HG02571 (cell line): ENCODE results near the gene CHST15.

Experiments
- ATAC-seq: cut with Tn5 transposase; IDR thresholded peaks from one replicate; pipeline ENCODE4 v1.9.1; 2021; ENCODE audit warnings: mild to moderate bottlenecking, moderate library complexity; ENCODE audit not compliant: unreplicated experiment

The CHST15 gene

GRCh38 chr10:124083047-124083739, 10.2 kb downstream of the CHST15 start:
- ATAC-seq = no peak

DNA sequence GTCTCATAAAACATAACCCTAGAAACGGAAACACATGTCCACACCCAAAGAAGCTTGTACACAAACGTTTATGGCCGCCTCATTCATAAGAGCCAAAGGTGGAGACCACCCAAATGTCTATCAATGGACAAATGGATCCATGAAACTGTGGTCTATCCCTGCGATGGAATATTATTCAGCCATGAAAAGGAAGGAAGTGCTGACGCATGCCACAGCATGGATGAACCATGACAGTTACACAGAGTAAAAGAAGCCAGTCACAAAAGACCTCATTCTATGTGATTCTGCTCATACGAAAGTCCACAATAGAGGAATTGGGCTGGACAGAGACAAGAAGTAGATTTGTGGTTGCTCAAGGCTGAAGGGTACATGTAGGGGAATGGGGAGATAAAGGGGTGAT, 10.8 kb downstream of the CHST15 start:
- ATAC-seq = no peak

DNA sequence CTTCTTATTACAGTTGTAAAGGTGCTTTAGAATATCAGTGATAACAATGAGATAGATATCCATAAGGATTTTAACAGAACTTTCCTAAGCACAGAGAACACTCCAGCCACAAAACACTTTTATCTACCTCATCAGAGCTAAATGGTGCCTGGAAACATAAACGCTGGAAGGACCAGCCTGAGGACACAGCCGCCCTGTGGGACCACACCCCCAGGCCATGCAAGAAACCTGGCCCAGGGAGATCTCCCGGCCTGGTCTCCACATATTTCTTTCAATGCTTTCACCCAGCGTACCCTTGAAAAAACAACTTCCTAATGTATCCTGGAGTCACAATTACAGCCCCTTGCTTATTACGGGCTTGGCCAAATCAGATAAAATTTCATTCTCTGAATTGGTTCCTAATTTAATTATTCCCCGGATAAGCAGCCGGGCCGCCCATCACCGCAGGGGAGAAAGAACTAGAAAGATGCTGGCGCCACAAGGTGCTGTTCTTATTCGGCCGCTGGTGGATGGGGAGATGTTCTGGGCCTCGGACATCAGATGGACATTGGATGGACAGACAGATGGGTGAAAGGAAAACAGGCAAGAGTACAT, 11.8 kb downstream of the CHST15 start:
- ATAC-seq = no peak

GRCh38 chr10:124079864-124080263, 13.5 kb downstream of the CHST15 start:
- ATAC-seq = no peak

- ATAC-seq = no peak
Observed at GRCh38 chr10:124078714-124079113, 14.7 kb downstream of the CHST15 start.

DNA sequence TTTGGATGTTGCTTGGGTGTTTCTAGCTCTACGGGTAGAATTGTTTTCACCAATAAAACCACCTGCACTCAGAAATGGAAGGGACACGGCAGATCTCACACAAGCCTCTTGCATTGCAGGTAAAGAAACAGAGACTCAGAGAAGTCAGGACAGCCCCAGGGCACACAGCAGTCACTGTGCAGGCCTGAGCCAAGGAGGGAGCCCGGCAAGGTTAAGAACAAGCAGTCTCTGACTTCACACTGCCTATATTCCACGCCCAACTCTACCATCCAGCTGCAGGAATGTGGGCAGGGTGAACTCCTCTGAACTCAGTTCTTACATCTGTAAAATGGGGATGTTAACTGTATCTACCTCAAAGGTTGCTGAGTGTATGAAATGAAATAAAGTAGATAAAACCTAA, 15.4 kb downstream of the CHST15 start:
- ATAC-seq = no peak

DNA sequence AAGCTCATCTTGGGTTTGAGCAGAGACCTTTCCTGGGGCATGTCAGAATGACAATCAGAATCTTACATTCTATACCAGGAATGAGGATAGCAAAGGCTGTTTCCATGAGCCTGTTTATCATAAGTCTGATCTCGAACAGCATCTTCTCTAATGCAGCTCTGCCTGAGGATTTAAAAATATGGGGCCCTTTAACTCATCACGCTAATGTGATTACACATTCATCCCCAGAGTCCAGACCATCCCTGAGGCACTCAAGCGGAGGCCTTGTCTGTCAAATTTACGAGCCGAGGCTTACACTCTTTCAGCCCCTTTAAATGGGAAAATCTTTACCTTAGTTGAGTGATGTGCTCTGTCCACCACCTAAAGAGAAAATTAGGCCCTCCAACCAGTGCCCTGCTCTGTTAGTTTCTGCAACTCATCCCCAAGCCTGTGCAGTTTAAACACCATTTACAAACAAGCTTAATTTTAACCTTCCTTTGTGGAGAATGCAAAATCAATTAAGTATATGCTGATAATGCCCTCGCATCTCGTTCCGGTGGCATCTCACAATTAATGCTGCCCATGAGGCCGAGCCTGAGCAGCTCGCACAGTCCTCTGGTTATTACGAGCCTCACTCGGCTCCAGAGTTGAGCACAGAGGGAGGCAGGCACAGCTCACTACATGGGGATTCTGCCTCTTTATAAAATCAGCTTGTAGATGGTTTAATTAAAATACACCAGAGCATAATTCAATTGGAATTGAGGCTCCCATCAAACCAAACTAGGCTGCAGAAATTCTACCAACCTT, 16.0 kb downstream of the CHST15 start:
- ATAC-seq = no peak

DNA sequence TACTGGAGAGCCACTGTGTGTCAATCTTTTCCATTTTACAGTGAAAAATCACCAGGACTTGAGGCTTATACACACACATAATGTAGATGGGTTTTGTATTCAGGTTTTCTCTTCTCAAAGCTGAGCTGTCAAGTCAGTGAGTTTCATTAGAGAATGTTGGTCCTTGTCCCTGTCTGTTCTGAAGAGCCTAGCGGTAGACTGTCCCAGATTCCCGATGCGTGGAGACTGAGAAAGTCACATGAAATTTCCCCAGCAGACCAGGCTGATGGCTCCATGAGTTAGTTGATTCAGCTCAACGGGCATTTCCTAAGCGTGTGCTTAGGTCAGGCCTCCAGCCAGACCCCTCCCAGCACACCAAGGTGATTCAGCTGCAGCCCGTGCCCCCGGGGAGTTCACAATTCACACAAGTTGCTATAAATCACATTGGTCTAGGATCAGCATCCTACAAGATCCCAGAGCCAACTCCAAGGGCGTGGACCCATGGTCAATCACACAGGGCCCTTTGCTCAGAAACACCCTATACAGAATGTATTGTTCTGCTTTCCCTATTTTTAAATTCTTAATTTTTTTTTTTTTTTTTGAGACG, 17.2 kb downstream of the CHST15 start:
- ATAC-seq = no peak

DNA sequence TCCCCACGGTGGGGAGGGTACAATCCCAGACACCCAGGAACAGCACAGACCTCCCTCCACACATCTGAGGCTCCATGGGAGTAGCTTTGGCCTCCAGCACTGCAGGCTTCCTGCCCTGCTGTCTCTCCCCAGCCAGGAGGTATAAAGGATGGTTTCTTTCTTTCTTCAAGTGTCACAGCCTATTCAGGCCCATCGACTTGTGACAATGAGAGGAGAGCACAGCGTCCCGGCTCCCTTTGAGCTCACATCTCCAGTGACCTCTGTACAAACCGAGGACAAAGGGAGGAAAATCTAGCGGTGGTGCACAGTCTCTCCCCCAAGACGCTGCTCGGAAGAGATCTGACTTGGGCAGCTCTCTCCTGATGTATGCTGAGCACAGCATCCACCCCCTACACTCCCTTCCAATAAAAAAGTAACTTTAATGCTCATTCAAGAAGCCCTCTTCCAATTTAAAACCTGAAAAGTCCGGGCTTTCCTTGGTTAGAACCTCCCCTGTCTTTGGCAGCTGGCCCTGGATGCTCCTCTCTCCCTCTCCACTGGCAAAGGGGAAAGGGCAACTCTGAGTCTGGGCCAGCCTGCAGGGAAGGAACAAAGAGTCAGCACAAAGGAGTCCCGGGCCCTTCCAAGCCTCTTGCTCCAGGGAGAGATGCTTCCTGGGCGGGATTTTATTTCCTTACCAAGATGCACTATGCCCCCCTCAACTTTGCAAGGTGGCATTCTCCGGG, 18.0 kb downstream of the CHST15 start:
- no peak for ATAC-seq

GRCh38 chr10:124074501-124075109, 18.8 kb downstream of the CHST15 start:
- no peak for ATAC-seq

GRCh38 chr10:124073978-124074377, 19.4 kb downstream of the CHST15 start:
- no peak for ATAC-seq

- no peak for ATAC-seq
Observed at GRCh38 chr10:124072541-124072940, 20.9 kb downstream of the CHST15 start.

DNA sequence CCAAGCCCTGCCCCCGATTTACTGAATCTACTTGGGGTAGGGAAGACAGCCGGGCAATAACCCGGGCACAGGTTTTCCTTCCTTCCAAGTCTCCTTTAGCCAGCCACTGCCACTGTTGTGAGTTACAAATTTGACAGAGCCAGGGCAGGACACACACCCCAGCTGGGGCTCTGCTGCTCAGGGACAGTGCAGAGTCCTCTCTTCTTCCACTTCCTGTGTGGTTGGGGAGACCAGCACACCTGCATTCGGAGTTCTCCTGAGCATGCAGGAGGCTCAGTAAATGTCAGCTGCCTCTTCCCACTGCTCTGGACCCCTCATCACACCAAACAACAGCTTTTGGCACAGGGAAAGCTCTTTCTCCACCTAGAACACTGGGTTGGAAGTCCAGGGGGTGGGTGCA, 21.3 kb downstream of the CHST15 start:
- no peak for ATAC-seq

GRCh38 chr10:124071141-124071540, 22.3 kb downstream of the CHST15 start:
- ATAC-seq = no peak

GRCh38 chr10:124070666-124071065, 22.7 kb downstream of the CHST15 start:
- ATAC-seq = no peak

GRCh38 chr10:124069341-124070264, 23.8 kb downstream of the CHST15 start:
- no peak for ATAC-seq

GRCh38 chr10:124068929-124069328, 24.5 kb downstream of the CHST15 start:
- ATAC-seq = no peak

DNA sequence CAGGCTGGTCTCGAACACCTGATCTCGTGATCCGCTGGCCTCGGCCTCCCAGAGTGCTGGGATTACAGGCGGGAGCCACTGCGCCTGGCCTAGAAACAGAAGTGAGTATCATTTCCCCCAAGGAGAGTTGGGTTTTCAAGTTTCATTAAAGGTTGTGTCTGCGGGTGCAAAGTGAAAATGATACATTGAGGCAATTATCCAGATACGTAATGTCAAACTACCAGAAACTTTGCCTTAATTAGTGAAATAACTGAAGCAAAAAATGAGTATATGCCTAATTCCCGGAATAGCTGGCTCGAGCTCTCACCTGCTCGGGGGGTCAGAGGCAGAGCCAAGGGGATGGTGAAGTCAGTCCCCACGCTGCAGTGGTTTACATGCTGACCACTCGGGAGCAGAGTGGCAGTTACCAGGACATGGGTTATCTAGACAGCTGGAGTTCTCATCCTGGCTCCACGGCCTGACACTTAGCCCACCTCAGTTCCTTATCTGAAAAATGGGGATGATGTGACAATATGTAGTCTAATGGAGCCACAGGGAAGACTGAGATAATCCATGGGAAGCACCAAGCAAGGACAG, 25.5 kb downstream of the CHST15 start:
- ATAC-seq = no peak
